HCEC 1CT (cell line): ENCODE data around the gene IGF1R.

ENCODE experiments used
- DNase-seq: peaks from one replicate; pipeline ENCODE4 v3.0.0-alpha.2; 2017

IGF1R gene

DNA sequence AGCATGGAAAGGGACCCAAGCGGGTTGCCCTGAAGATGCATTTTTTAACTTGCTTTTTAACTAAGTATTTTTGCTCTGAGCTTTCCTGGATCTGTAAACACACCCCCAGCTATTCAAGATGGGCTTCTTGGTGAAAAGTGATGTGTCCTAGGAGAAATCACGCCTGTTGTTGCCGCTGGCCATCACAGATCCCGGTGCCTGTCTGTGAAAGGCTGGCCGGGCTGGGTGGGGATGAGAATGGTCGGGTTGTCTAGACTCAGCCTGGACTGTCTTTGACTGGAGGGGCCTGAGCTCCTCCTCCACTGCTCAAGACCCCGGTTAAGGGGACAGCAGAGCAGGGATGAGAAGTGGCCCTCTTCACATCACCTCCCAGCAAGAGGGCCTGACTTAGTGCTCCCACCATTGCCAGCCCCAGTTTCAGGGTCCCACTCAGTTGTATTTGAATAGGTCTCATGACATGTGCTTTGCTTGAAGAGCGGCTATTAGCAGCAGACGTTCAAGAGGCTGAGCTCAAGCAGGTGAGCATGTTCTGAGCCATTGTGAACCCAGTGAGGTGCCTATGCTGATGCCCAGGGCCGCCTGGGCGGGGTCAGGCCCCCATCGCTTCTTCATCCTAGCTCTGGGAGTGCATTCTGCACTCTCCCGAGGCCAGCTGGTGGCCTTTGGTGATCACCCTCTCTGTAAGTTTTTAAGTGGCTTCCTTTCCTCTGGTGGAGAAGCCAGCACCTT lies 79.9 kb downstream of the IGF1R start:
- peak; percentile 3 for DNase-seq

DNA sequence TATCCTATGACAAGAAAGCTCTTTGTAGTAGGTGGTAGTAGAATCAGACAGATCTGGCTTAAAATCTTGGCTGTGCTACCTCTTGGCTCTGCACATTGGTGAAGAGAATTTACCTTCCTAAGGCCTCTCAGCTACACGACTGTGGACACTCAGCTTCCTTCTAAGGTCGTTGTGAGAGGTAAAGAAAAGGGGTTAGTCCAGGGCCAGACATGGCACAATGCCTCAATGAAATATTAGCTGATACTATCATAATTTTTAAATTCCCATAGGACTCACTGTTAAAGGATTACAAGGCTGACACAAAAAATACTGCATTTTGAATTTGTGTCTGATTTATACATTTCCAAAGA lies 80.4 kb downstream of the IGF1R start:
- no peak for DNase-seq

DNA sequence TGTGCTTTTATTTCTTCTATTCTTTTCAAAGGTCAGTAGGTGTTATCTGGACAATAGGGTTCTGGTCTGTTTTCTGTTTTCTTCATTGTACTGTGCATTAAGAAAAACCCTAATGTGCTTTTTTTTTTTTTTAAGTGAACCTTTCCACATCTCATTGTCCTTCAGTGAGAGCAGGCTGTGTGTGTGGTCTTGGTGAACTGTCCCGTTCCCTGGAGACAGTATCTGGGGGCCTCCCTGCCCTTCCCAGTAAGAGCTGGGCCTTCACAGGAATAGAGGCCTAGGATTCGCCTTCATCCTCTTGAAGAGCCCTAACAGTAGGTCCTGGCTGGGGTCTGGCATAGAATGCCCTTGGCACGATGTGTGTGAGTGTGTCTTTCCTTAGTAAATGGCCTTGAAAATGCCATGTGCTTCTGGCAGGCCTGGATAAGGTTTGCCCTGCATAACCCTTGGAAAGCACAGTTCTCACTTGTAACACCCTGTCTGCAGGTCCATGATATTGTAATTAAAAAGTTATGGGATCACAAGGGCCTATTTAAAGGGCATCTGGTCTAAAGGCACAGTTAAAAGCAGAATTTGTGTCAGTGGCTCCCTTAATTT lies 81.2 kb downstream of the IGF1R start:
- DNase-seq = no peak

DNA sequence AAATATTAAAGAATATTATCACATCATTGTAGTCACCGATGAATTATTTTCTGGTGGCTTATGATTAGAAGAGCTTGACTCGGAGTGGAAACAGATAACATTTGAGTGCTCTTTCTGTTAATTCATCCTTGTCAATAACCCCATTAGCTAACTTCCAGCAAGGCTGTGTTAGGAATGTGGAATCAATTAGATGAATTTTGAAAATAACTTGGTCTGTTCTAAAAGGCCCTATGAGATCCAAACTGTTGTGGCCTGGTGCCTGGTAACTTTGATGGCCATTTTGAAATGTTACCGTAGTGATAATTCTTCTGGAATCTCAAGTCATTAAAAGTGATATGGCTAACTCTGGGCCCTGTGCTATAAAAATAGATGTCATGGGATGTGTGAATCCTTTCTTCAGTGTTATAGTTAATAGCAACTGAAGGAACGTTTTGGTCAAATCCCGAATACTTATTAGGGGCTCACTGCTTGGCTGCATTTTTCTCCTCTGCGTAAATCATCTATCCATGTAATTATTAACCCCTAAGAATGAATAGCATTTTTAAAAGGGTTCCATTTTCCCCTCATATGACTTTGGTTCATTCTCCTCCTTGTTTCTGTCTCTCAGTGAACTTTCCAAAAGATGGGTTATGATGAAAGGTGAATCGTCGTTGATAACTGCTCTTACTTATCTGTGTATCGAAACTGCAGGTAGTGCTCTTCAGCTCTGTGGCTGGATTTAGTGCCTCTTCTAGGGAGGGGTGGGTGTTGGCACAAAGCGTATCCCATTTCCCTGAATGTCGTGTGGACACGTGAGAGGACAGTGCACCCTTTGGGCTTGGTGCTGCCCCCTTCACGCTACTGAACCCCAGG lies 82.7 kb downstream of the IGF1R start:
- DNase-seq = no peak

DNA sequence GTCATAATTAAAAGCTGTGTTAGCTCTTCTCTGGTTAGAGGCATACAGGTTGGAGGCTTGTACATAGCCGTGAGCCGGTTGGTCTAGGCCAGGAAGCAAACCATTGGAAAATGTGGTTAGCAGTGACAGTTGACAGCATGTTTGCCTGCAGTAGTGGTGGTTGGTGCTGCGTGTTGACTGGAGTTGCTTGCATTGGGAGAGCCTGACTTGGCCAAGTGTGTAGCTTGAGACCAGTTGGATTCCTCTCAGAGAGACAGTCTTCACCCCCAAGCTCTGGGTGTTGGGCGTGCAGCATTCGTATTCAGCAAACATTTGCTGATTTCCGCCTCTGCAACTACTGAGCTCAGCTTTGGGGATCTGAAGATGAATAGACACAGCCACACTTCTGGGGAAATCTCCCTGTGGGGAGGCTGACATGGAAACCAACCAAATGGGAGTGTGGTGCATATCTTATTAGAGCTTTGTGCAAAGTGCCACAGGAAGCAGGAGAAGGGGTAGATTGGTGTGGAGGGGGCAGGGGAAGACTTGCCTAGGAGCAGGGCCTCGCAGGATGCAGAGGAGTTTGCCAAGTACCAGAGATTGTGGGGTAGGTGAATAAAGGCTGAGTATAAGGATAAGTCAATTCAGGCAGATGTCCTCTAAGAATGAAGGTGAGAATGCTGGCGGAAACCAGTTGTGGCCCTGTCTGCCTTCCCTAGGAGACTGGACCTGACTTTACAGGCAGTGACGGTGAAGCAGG lies 83.5 kb downstream of the IGF1R start:
- DNase-seq = no peak

DNA sequence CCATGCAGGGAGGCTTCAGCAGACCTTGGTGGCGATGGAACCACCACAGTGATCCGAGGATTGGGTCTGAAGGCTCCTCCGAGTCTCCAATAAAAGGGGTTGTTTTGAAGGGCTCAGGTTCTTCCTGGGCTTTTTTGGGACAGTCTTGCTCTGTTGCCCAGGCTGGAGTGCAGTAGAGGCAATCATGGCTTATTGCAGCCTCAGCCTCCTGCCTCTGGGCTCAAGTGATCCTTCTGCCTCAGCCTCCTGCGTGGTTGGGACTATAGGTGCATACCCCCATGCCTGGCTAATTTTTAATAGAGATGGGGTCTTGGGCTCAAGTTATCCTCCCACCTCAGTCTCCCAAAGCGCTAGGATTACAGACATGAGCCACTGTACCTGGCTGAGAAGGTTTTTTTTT lies 84.8 kb downstream of the IGF1R start:
- DNase-seq = no peak

GRCh38 chr15:98734466-98735199 lies 86.3 kb downstream of the IGF1R start:
- DNase-seq = no peak

DNA sequence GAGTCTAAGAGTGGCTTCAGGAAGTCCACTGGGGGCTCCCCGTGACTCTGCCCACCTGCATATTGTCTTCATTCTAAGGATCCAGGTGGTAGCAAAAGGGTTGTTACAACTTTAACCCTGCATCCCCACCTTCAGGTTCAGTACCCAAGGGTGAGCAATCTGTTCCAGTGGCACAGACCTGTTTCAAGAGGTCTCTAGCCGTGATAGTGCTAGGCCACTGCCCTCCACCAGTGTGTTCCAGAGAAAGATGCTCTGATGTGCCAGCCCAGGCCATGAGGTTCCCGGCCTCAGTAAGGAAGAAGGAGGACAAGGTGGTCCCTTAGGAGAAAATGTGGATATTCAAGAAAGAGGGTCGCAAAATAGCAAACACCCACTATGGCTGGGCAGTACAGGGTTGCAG lies 87.0 kb downstream of the IGF1R start:
- DNase-seq = no peak

DNA sequence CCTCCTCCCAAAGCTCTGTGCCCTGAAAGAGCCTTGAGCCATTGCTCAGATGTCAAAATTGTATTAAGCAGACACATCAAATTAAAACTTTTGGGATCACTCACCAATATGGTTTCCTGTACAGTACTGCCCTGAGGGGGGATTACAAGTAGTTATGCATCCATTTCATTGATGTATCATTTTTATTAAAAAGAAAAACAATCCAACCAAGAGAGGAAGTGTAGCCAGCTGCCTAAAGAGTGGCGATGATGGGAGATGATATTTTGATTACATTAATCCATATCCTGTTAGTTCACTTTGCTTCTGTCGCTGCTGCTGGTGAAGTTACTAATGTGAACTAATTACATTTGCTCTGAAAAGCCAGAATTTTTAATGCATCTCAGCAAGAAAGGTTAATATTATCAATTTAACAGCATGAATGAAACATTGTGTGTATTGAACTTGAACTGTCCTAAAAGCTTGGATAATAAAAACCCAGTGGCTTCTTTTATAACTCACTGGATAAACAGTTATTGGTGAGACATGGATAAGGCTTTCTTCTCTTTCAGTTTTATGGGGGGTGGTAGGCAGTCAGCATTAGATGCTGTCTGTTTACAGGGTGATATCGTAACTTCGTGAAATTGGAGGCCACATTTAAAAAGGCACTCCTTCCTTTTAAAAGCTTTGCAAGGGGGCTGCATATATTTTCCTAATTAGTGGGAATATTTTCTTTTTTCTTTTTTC lies 87.7 kb downstream of the IGF1R start:
- DNase-seq = no peak

DNA sequence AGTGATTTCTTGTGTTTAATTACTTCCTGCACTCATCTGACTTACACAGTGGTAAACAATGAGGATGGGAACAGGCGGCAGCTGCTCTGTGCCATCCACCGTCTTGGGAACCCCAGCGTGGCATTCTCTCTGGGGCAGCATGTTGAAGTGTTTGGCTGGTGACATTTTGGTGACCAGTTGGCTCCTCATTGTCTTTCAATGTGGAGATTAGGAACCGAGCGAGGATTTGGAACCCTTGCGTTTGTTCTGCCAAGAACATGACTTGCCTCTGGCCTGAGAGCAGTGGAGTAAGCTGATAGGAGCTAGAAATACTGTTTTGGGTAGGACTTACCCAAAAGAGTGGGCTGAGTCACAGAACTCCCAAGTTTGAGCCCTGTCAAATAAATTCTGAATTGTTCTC lies 88.8 kb downstream of the IGF1R start:
- no peak for DNase-seq

GRCh38 chr15:98737721-98738120 lies 89.4 kb downstream of the IGF1R start:
- no peak for DNase-seq

DNA sequence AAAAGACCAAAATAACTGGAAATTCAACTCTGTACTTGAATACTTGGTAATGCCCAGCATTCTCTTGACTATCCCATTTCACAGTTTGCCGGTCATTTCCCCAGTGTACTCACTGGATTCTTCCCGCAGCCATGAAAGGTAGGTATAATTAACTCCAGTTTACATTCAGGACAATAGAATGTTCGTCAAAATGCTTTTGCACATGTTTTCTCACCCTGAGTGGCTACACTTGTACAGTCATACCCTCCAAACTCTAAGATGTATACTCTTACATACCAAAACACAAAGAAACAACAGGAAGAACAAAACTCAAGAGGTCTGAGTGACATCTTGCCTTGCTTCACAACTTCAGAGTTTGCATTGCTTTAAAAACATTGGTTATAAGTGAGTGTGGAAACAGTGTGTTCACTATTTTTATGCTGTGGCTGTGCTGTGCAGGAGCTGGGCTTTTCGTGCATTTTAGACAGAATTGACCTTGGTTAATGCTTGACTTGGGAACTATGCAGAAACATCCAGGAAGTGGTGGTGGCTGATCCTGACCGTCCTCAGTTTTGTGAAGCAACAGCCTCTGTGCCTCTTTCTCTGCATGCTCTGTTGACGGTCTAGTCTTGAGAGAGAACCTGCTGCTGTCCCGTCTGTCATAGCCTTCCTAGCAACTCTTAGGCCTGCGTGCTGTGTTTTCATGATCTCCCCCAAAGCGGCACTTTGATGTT lies 90.5 kb downstream of the IGF1R start:
- DNase-seq = no peak

DNA sequence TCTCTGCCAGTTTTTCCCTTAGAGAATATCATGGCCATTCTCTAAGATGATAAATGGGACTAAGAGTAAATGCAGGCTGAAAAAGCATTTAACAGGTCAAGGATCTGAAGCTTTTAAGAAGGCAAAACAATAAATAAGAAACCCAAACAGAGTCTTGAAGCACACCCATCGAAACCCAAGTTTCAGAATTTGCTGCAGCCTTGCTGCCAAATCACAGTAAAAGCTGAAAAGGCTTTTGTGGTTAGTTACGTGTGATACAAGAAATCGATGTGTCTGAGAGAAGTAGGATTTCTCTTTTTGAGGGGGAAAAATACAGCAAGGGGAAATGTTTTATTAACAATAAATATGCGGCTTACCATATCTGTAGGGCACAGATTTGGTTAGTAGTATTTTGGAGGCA lies 92.0 kb downstream of the IGF1R start:
- no peak for DNase-seq

DNA sequence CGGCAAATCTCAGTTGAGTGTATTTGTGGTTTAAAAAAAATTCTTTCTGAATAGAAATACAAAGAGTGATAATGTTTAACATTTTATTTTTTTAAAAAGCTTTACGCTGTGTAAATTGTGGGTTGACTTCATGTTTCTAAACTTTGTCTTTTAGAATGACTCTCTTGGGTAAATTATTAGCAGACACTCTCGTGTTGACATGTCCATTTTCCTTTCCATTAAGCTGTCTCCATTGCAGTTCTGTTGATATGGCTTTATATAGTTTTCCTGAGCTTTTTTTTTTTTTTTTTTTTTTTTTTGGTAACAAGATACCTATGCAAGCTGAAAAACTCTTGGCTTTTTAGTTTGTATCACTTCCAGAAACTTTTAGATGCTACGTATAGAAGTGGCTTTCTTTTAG lies 92.6 kb downstream of the IGF1R start:
- DNase-seq = no peak

- DNase-seq = no peak
Measured at GRCh38 chr15:98743177-98743576, 94.8 kb downstream of the IGF1R start.

DNA sequence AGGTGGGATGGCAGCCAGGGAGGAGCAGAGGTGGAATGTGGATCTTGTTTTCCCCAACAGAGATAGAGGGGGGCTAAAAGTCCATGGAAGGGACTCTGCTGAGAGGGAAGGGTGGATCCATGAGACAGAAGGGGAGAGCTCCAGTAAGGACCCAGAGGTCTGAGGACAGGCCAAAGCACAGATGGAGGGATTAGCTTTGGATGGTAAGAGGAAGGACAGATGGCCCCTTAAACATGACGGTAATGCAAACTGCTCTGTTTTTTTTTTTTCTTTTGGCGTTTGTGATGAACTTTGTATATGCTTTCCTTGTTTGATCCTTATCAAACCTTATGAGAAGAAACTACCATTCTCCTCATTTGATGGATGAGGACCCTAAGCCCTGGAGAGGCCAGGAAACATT lies 96.2 kb downstream of the IGF1R start:
- DNase-seq = no peak

GRCh38 chr15:98745179-98745578 lies 96.8 kb downstream of the IGF1R start:
- DNase-seq = no peak

DNA sequence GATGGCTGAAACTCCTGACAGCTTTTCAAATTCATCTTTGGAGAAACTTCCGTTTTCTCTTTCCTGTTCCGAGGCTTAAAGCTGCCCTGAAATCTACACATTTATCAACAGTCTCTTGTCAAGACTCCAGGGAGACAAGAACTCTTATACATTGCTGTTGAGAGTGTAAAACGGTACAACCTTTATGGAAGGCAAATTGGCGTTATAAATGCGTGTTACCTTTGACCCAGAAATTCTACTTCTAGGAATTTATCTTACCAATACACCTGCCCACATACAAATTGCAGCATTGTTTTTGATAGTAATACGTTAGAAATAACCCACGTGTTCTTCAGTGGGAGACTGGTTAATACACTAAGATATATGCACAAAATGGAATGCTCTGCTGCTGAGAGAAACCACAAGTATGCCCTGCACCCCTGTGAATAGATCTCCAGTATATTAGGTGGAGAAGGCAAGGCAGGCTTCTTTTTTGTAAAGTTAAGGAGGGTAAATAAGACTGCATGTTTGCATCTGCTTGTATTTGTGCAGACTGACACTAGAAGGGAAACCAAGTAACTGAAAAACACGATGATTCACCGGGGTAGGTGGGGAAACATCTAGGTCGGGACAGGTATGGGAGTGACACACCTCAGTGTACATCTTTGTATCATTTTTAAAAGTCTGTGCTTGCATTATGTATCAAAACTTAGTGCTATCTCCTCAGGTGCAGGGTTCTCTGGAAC lies 97.5 kb downstream of the IGF1R start:
- DNase-seq = peak; percentile 15

DNA sequence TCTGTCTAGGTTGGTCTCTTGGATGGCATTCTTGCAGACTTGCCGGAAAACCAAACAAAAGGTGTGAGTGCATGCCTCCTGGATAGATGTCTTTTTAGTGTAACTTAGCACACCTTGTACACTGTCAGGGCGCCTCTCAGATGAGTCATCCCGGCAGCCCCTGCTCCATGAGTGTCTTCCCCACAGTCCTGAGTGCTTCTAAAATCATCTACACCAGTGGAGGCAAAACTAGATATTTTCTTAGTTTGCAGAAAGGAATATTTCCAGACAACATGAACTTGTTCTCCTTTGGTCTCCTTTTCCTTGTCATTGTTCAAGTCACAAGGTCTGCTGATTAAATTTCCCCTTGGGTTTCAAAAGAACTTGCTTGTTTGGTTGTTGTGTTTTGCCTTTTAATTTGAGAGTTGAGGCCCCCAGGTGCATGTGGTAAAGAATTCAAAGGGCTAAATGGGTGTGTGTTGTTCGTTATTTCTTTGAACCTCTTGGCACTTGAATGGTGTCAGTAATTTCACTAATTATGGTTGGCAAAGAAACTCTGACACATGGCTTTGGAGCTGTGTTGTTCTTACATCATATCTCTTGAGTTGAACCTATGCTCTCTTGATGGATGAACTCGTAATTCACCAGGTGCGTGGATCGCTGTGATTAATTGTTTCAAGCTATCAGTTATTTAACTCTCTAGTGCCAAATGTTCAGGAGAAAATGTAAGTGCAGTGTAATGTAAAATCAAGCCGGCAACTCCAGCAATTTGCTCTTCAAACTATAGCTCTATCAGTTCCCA lies 98.2 kb downstream of the IGF1R start:
- DNase-seq = no peak

DNA sequence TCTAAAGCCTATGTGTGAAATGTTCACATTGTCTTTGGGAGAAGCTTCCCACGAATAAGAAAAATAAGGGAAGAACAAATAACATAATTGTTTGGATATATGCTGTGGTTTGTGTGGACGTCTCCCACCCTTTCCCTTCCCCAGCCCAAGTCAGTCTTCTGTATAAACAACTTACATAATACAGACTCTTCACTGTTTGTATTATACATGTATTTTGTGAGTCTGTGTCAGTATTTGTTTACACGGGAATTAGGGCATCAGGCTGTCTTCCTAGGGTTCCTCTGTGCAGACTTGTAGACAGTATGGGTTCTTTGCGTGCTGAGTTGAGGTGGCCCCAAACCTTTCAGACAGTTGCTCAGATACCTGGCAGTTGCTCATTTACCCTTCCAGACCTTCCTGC lies 103.4 kb downstream of the IGF1R start:
- DNase-seq = no peak
